Liver (tissue), 9 donors: ENCODE results near the gene TMEM255B. TPM values are rescaled to one million over a fixed set of nuclear protein-coding genes. Genes with fewer than 3 reads are reported as not detected.

Source experiments
- DNase-seq: peaks from one replicate; pipeline ENCODE4 v3.0.0-alpha.2; 2017; ENCODE audit warnings: low spot score
- H3K27ac ChIP-seq, 2 donors: one replicate each; pipeline ENCODE4 v1.7.0; 2013; ENCODE audit warnings: inconsistent platforms in 2 of 2, low read length in 2 of 2, control low read depth in 1 of 2, low read depth in 1 of 2, mild to moderate bottlenecking in 1 of 2
- H3K27me3 ChIP-seq, 4 donors: one replicate each; pipeline versions ENCODE4 v1.6.1 to v1.7.0; 2013; ENCODE audit warnings: low read length in 3 of 4, inconsistent platforms in 1 of 4, mild to moderate bottlenecking in 1 of 4, moderate library complexity in 1 of 4; ENCODE audit not compliant: control insufficient read depth in 4 of 4, insufficient read depth in 4 of 4
- H3K36me3 ChIP-seq, 4 donors: one replicate each; pipeline versions ENCODE4 v1.6.1 to v1.7.0; 2013; ENCODE audit warnings: low read length in 3 of 4, mild to moderate bottlenecking in 3 of 4, low read depth in 1 of 4, moderate library complexity in 1 of 4; ENCODE audit not compliant: control insufficient read depth in 4 of 4, insufficient read depth in 3 of 4
- H3K4me1 ChIP-seq, 4 donors: one replicate each; pipeline versions ENCODE4 v1.6.1 to v1.7.0; 2013; ENCODE audit warnings: low read length in 3 of 4, mild to moderate bottlenecking in 3 of 4, moderate library complexity in 1 of 4; ENCODE audit not compliant: control insufficient read depth in 4 of 4, insufficient read depth in 4 of 4
- H3K4me3 ChIP-seq, 3 donors: one replicate each; pipeline versions ENCODE4 v1.6.1 to v1.7.0; 2013; ENCODE audit warnings: low read length in 3 of 3, control low read depth in 1 of 3, low read depth in 1 of 3, mild to moderate bottlenecking in 1 of 3
- H3K9ac ChIP-seq, 2 donors: one replicate each; pipeline ENCODE4 v1.7.0; 2013; ENCODE audit warnings: low read length in 2 of 2, mild to moderate bottlenecking in 2 of 2, moderate library complexity in 2 of 2, control low read depth in 1 of 2, low read depth in 1 of 2
- H3K9me3 ChIP-seq, 4 donors: one replicate each; pipeline versions ENCODE4 v1.6.1 to v1.7.0; 2013; ENCODE audit warnings: low read length in 3 of 4; ENCODE audit not compliant: control insufficient read depth in 4 of 4
- ATF3 ChIP-seq: IDR thresholded peaks from 2 replicates; pipeline ENCODE4 v1.6.1; 2016; ENCODE audit warnings: antibody characterized with exemption
- FOXA1 ChIP-seq: IDR thresholded peaks from 2 replicates; pipeline ENCODE4 v1.6.1; 2016; ENCODE audit warnings: antibody characterized with exemption
- MAX ChIP-seq: IDR thresholded peaks from 2 replicates; pipeline ENCODE4 v1.6.1; 2016; ENCODE audit warnings: antibody characterized with exemption
- RAD21 ChIP-seq, 2 donors: IDR thresholded peaks; 2 replicates each; pipeline ENCODE4 v1.6.1; 2016; ENCODE audit warnings: antibody characterized with exemption in 2 of 2, mild to moderate bottlenecking in 2 of 2
- REST ChIP-seq: IDR thresholded peaks from 2 replicates; pipeline ENCODE4 v1.6.1; 2016; ENCODE audit warnings: antibody characterized with exemption, mild to moderate bottlenecking
- SP1 ChIP-seq: IDR thresholded peaks from 2 replicates; pipeline ENCODE4 v1.6.1; 2018; ENCODE audit warnings: antibody characterized with exemption, mild to moderate bottlenecking
- YY1 ChIP-seq: IDR thresholded peaks from 2 replicates; pipeline ENCODE4 v1.6.1; 2016; ENCODE audit warnings: antibody characterized with exemption, mild to moderate bottlenecking
- ZBTB33 ChIP-seq: IDR thresholded peaks from 2 replicates; pipeline ENCODE4 v1.6.1; 2016; ENCODE audit warnings: antibody characterized with exemption
- WGBS: extraction: QIAGEN DNeasy Blood & Tissue Kit; methylation state at CpG from one replicate; pipeline ENCODE4 v1.1.7; 2013; 5-methylcytosine and 5-hydroxymethylcytosine counted together
- polyA plus RNA-seq, 2 donors: library from polyadenylated mRNA; stranded (reverse) in 1 of 2; unstranded in 1 of 2; fragments of 200-250 nt in 1 of 2; fragments of >200 nt in 1 of 2; fragmentation: Nextera tagmentation in 1 of 2; extraction: Ambion mirVana in 1 of 2; gene quantifications; one replicate each; pipeline versions ENCODE4 v1.2.1 to v1.2.3, GENCODE V29; 2013 to 2015
- total RNA-seq, 2 donors: library from RNA; depleted of rRNA; stranded (reverse); fragments of >200 nt; gene quantifications; one replicate each; pipeline ENCODE4 v1.2.3, GENCODE V29; 2014
- donor health status: healthy.
- donor health status: healthy.
- donor health status: healthy.
- donor health status: healthy.
- donor health status: healthy.

Gene TMEM255B
- total and polyA plus RNA-seq, 4 donors = 0.37 to 8.6 (median 3.5) TPM

GRCh38 chr13:113811081-113811928 lies 52.3 kb downstream of the TMEM255B start:
- Histone ChIP-seq H3K9ac (no peak overlapping the region), H3K36me3 (no peaks in the 10 kb centered on the region), H3K4me3 (no peak overlapping the region), H3K4me1 (peaks cover 0 to under 1% (median 0%) of the 10 kb centered on the region in 4 donors), H3K27ac (no peak overlapping the region), H3K9me3 (peaks cover 2 to 8% (median 3%) of the 10 kb centered on the region in 4 donors), H3K27me3 (no peaks in the 10 kb centered on the region)
- no peak for DNase-seq
- WGBS = 83% methylated on average over 30 of the region's 30 CpGs
- TF ChIP-seq REST (no peak), YY1 (no peak), RAD21 (IDR thresholded peaks at IDR 0.05) (no peak), SP1 (no peak), ZBTB33 (no peak)

- no peak for DNase-seq
- no peaks in the 10 kb centered on the region for H3K36me3 ChIP-seq
- H3K9ac ChIP-seq = no peak overlapping the region
- no peak for TF ChIP-seq REST
- TF ChIP-seq ATF3 = no peak
- no peak for TF ChIP-seq FOXA1
- no peak for TF ChIP-seq SP1
- TF ChIP-seq MAX = no peak
- H3K27me3 ChIP-seq = no peaks in the 10 kb centered on the region
- no peak overlapping the region for H3K27ac ChIP-seq
- no peak overlapping the region for H3K4me3 ChIP-seq
- peaks cover 0 to 4% (median 2%) of the 10 kb centered on the region in 4 donors for H3K4me1 ChIP-seq
- H3K9me3 ChIP-seq = peaks cover 2 to 8% (median 3%) of the 10 kb centered on the region in 4 donors
- 84% methylated on average over 51 of the region's 51 CpGs for WGBS
Observed at GRCh38 chr13:113812178-113813040, 53.4 kb downstream of the TMEM255B start.
